Smooth muscle cell of trachea (primary cell): Measurements from ENCODE around the gene MYPOP. TPM values are rescaled to one million over a fixed set of nuclear protein-coding genes. Genes with fewer than 3 reads are reported as not detected.

Experiments
- total RNA-seq: library from RNA; depleted of rRNA; stranded (reverse); fragments of >200 nt; gene quantifications from 2 replicates; pipeline ENCODE4 v1.2.1, GENCODE V29; 2014

MYPOP gene
- 2.5 and 2.8 TPM in 2 replicates for total RNA-seq

GRCh38 chr19:45901912-45902650, at the start of gene MYPOP:
MYPOP (minus strand) TSS chr19:45902613; CDS start chr19:45901773, 840 bp downstream.

GRCh38 chr19:45913874-45914830, 11.7 kb upstream of the MYPOP start, which contains the start of gene NANOS2:
NANOS2 (minus strand) TSS chr19:45914778; CDS start chr19:45914693, 85 bp downstream.

GRCh38 chr19:45885556-45886426, 16.6 kb downstream of the MYPOP start, which contains the start of gene IRF2BP1:
IRF2BP1 (minus strand) TSS chr19:45886141; CDS start chr19:45885774, 367 bp downstream.

GRCh38 chr19:45863840-45864628, 38.4 kb downstream of the MYPOP start, which contains the start of gene FOXA3:
FOXA3 (plus strand) TSS chr19:45864326; CDS start chr19:45864457, 131 bp downstream.

GRCh38 chr19:45862564-45863334, 39.7 kb downstream of the MYPOP start, which contains the start of gene SYMPK:
SYMPK (minus strand) TSS chr19:45863147; CDS start chr19:45854495, 8,652 bp downstream.

Other genes starting within 250 kb of the MYPOP start
- gene GIPR, start 234.4 kb downstream of the MYPOP start, total RNA-seq: 0.29 TPM in 1 of 2 replicates, not detected in the other
- 228 and 382 TPM in 2 replicates for gene SNRPD2, start 210.7 kb downstream of the MYPOP start, total RNA-seq
- 9.6 and 11.1 TPM in 2 replicates for gene QPCTL, start 209.9 kb downstream of the MYPOP start, total RNA-seq
- gene FBXO46, start 171.7 kb downstream of the MYPOP start, total RNA-seq: 5.2 and 9.1 TPM in 2 replicates
- gene MEIOSIN, start 169.2 kb downstream of the MYPOP start, total RNA-seq: not detected in 2 replicates
- 11.2 and 18.9 TPM in 2 replicates for gene SIX5, start 133.4 kb downstream of the MYPOP start, total RNA-seq
- 27.3 and 94.1 TPM in 2 replicates for gene DMPK, start 120.1 kb downstream of the MYPOP start, total RNA-seq
- gene DMWD, start 109.8 kb downstream of the MYPOP start, total RNA-seq: 38.8 and 43.2 TPM in 2 replicates
- 0.15 and 0.17 TPM in 2 replicates for gene RSPH6A, start 87.3 kb downstream of the MYPOP start, total RNA-seq
- gene SYMPK, start 39.5 kb downstream of the MYPOP start, total RNA-seq: 36.5 and 42.3 TPM in 2 replicates
- gene FOXA3, start 38.3 kb downstream of the MYPOP start, total RNA-seq: not detected in 2 replicates
- 27.5 and 43.8 TPM in 2 replicates for gene IRF2BP1, start 16.5 kb downstream of the MYPOP start, total RNA-seq
- not detected in 2 replicates for gene NANOS2, start 12.2 kb upstream of the MYPOP start, total RNA-seq
- gene NOVA2, start 71.3 kb upstream of the MYPOP start, total RNA-seq: not detected in 2 replicates
- 6.1 and 8.6 TPM in 2 replicates for gene CCDC61, start 92.9 kb upstream of the MYPOP start, total RNA-seq
- gene PGLYRP1, start 120.4 kb upstream of the MYPOP start, total RNA-seq: not detected in 2 replicates
- not detected in 2 replicates for gene IGFL4, start 138.4 kb upstream of the MYPOP start, total RNA-seq
- not detected in 2 replicates for gene IGFL3, start 222.1 kb upstream of the MYPOP start, total RNA-seq
- not detected in 2 replicates for gene IGFL2, start 245.6 kb upstream of the MYPOP start, total RNA-seq